ENCODE data around the gene GCHFR. TPM values are rescaled to one million over a fixed set of nuclear protein-coding genes. Genes with fewer than 3 reads are reported as not detected.

GCHFR gene
- total and polyA plus RNA-seq, 2 donors (not counting 3 experiments of a cell fraction or from before 2014, with no cell fraction given), result 6.3 to 14.2 TPM

DNA sequence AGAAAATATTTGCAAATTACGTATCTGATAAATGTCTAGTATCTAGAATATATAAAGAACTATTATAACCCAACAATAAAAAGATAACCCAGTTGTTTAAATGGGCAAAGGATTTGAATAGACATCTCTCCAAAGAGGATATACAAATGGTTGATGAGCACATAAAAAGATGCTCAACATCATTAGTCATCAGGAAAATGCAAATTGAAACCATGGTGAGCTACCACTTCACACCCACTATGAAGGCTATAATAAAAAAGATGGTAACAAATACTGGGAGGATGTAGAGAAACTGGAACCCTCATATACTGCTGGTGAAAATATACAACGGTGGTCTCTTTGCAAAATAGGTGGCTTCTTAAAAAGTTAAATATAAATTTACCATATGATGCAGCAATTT is 40.9 kb upstream of the GCHFR start:
- POLR2A ChIA-PET, result no interaction called here
- Histone ChIP-seq H3K4me3 (replicated peaks in 1 of 3; ENCODE audit: insufficient read depth in 1 of 3, low read depth in 1 of 3, low read length in 3 of 3) (no peak overlapping the region), H4K20me1 (replicated peaks; ENCODE audit: control insufficient read depth, extremely low read depth, insufficient read depth, low read length) (no peaks in the 10 kb centered on the region), H3K27me3 (ENCODE audit: control insufficient read depth in 2 of 2, insufficient read depth in 2 of 2, low read length in 2 of 2) (no peaks in the 10 kb centered on the region), H3K4me1 (ENCODE audit: control insufficient read depth, extremely low read depth, insufficient read depth, low read length) (peaks cover 7% of the 10 kb centered on the region), H2AFZ (ENCODE audit: low read depth, low read length) (no peak overlapping the region), H3K9me3 (replicated peaks; ENCODE audit: control insufficient read depth, insufficient read depth, low read length) (no peaks in the 10 kb centered on the region), H3K4me2 (ENCODE audit: insufficient read depth, low read length) (no peak overlapping the region), H3K9ac (replicated peaks; ENCODE audit: extremely low read depth, insufficient read depth, low read length) (no peak overlapping the region), H3K27ac (ENCODE audit: insufficient read depth, low read depth, low read length) (no peak overlapping the region), H3K9me1 (replicated peaks; ENCODE audit: control insufficient read depth, extremely low read depth, insufficient read depth, low read length) (no peaks in the 10 kb centered on the region), H3K79me2 (ENCODE audit: control insufficient read depth, insufficient read depth, low read length) (no peaks in the 10 kb centered on the region), H3K36me3 (ENCODE audit: control insufficient read depth in 2 of 2, extremely low read depth in 1 of 2, insufficient read depth in 2 of 2, low read length in 2 of 2) (peaks cover 0 to 2% of the 10 kb centered on the region in 2 experiments)
- dilution Hi-C loops (cut with MboI; ENCODE audit: extremely low pct_ligation_motif_present, low sequenced_read_pairs) (no loop called here), intact Hi-C loops (cut with micrococcal nuclease) (no loop called here)
- BruUV-seq (replicated peaks), result no TSS peak
- CTCF ChIA-PET, result interaction anchor here (1.2 to 1.7 kb wide), 3 partner anchors 8 to 16 kb away, joined by 3 to 5 read pairs (median 4); no protein-coding TSS in a partner anchor
- DNase-seq (ENCODE audit: low read depth, low spot score), result no peak
- no peak for TF ChIP-seq GATA2 (IDR thresholded peaks at IDR 0.05; ENCODE audit: insufficient read depth, insufficient read length, low read depth, low read length)
- FAIRE-seq, result no peak

DNA sequence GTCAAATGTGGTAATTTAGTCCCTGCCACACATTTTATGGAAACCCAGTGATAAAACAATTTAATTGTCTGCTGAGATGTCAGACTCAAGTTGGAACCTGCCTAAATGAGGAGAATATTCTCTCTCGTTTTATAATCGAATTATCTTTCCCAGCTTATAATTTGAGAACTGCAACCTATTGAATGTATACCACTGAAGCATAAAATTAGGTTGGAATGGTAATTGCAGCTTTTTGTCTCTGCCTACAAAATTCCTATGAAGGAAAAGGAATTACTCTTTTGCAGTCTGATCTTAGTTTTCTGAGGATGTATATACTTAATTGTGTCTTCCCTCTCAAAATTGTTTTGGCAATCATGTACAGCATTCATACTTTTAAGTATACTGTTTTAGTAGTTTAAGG is 39.9 kb upstream of the GCHFR start:
- TF ChIP-seq, protein P1, sequence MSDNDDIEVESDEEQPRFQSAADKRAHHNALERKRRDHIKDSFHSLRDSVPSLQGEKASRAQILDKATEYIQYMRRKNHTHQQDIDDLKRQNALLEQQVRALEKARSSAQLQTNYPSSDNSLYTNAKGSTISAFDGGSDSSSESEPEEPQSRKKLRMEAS (IDR thresholded peaks at IDR 0.05; ENCODE audit: insufficient read depth, insufficient read length), result no peak
- TF ChIP-seq JUN (IDR thresholded peaks at IDR 0.05; ENCODE audit: borderline replicate concordance, insufficient read depth, insufficient read length, low read depth) (no peak), FOS (IDR thresholded peaks at IDR 0.05; ENCODE audit: borderline replicate concordance, insufficient read depth, low read length) (no peak), POLR2AphosphoS5 (IDR thresholded peaks at IDR 0.05; ENCODE audit: insufficient read depth, low read depth, low read length) (no peak), POLR2A (IDR thresholded peaks at IDR 0.05; ENCODE audit: low read depth, low read length) (no peak), EZH2 (IDR thresholded peaks at IDR 0.05; ENCODE audit: borderline replicate concordance, low read depth, low read length, severe bottlenecking) (no peak), MYC (IDR thresholded peaks at IDR 0.05; ENCODE audit: low read depth, low read length) (no peak), GATA2 (IDR thresholded peaks at IDR 0.05; ENCODE audit: insufficient read depth, insufficient read length, low read depth, low read length) (no peak)
- TF ChIP-seq, protein P2, sequence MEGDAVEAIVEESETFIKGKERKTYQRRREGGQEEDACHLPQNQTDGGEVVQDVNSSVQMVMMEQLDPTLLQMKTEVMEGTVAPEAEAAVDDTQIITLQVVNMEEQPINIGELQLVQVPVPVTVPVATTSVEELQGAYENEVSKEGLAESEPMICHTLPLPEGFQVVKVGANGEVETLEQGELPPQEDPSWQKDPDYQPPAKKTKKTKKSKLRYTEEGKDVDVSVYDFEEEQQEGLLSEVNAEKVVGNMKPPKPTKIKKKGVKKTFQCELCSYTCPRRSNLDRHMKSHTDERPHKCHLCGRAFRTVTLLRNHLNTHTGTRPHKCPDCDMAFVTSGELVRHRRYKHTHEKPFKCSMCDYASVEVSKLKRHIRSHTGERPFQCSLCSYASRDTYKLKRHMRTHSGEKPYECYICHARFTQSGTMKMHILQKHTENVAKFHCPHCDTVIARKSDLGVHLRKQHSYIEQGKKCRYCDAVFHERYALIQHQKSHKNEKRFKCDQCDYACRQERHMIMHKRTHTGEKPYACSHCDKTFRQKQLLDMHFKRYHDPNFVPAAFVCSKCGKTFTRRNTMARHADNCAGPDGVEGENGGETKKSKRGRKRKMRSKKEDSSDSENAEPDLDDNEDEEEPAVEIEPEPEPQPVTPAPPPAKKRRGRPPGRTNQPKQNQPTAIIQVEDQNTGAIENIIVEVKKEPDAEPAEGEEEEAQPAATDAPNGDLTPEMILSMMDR (IDR thresholded peaks at IDR 0.05; ENCODE audit: extremely low read depth in 1 of 2, insufficient read depth in 1 of 2, low read depth in 1 of 2, low read length in 2 of 2), result no peak
- Histone ChIP-seq H3K79me2 (ENCODE audit: control insufficient read depth, insufficient read depth, low read length) (no peaks in the 10 kb centered on the region), H3K27me3 (ENCODE audit: control insufficient read depth in 2 of 2, insufficient read depth in 2 of 2, low read length in 2 of 2) (no peaks in the 10 kb centered on the region), H3K9me3 (replicated peaks; ENCODE audit: control insufficient read depth, insufficient read depth, low read length) (no peaks in the 10 kb centered on the region), H3K27ac (ENCODE audit: insufficient read depth, low read depth, low read length) (no peak overlapping the region), H2AFZ (ENCODE audit: low read depth, low read length) (no peak overlapping the region), H3K4me2 (ENCODE audit: insufficient read depth, low read length) (no peak overlapping the region), H3K36me3 (ENCODE audit: control insufficient read depth in 2 of 2, extremely low read depth in 1 of 2, insufficient read depth in 2 of 2, low read length in 2 of 2) (peaks cover 0 to 3% of the 10 kb centered on the region in 2 experiments), H3K4me3 (replicated peaks in 1 of 3; ENCODE audit: insufficient read depth in 1 of 3, low read depth in 1 of 3, low read length in 3 of 3) (no peak overlapping the region), H3K4me1 (ENCODE audit: control insufficient read depth, extremely low read depth, insufficient read depth, low read length) (peaks cover 7% of the 10 kb centered on the region), H3K9ac (replicated peaks; ENCODE audit: extremely low read depth, insufficient read depth, low read length) (no peak overlapping the region), H3K9me1 (replicated peaks; ENCODE audit: control insufficient read depth, extremely low read depth, insufficient read depth, low read length) (no peaks in the 10 kb centered on the region), H4K20me1 (replicated peaks; ENCODE audit: control insufficient read depth, extremely low read depth, insufficient read depth, low read length) (no peaks in the 10 kb centered on the region)
- DNase-seq (ENCODE audit: low read depth, low spot score) (no peak), FAIRE-seq (no peak)
- ChIA-PET CTCF (interaction anchor here (0.6 to 1.7 kb wide), 4 partner anchors 10 to 54 kb away, joined by 3 to 4 read pairs (median 3); no protein-coding TSS in a partner anchor), POLR2A (no interaction called here)
- intact Hi-C loops (cut with micrococcal nuclease), result no loop called here
- dilution Hi-C loops (cut with MboI; ENCODE audit: extremely low pct_ligation_motif_present, low sequenced_read_pairs), result no loop called here
- no TSS peak for BruUV-seq (replicated peaks)
